Astrocyte of the cerebellum (primary cell): ENCODE data around the gene HCFC1.

Experiments used
- DNase-seq: peaks from one replicate; pipeline ENCODE4 v3.0.0-alpha.2; 2011; ENCODE audit warnings: low read depth
- H3K4me3 ChIP-seq: 2 replicates; pipeline ENCODE4 v1.5.1; 2011; ENCODE audit warnings: mild to moderate bottlenecking, low read depth, low read length, moderate library complexity
- in situ Hi-C: cut with HindIII; loops from 2 replicates; pipeline ENCODE4 v1.10.0; 2017; ENCODE audit warnings: low sequenced_read_pairs
- TF ChIP-seq, protein P1 (sequence below): IDR thresholded peaks from 2 replicates; pipeline ENCODE4 v1.5.1; 2012; ENCODE audit warnings: low read length, low read depth, moderate library complexity, mild to moderate bottlenecking; ENCODE audit errors: missing control alignments

Gene HCFC1

DNA sequence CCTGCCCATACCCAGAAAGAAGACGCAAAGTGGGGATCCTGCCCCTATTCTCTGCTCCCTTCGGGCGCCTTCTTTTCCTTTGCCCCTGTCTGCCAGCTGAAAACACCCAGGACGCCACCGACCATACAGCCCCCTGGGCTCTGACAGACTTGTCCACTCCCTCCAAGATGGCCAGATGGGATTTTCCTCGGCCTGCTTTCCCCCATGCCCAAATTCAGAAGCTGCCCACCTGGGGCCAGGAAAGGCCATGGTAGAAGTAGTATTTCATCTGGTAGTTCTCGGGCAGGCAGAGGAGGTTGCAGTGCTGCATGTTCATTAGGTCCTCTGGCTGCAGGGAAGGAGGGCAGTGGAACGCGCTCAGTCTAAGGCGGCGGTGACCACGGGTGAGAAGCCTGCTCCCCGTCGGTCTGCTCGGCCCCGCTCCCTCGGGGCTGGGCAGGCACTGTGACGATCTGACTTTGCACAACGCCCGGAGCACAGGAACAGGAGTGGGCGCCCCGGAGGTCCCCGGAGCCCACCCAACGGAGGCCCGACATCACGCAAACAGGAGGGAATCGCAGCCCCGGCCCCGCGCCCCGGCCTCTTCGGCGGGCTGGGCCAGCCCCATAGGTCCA is 37.4 kb downstream of the HCFC1 start:
- TF ChIP-seq, protein P1, sequence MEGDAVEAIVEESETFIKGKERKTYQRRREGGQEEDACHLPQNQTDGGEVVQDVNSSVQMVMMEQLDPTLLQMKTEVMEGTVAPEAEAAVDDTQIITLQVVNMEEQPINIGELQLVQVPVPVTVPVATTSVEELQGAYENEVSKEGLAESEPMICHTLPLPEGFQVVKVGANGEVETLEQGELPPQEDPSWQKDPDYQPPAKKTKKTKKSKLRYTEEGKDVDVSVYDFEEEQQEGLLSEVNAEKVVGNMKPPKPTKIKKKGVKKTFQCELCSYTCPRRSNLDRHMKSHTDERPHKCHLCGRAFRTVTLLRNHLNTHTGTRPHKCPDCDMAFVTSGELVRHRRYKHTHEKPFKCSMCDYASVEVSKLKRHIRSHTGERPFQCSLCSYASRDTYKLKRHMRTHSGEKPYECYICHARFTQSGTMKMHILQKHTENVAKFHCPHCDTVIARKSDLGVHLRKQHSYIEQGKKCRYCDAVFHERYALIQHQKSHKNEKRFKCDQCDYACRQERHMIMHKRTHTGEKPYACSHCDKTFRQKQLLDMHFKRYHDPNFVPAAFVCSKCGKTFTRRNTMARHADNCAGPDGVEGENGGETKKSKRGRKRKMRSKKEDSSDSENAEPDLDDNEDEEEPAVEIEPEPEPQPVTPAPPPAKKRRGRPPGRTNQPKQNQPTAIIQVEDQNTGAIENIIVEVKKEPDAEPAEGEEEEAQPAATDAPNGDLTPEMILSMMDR, result no peak
- peak overlapping the region; percentile 64 for H3K4me3 ChIP-seq
- no peak for DNase-seq
- in situ Hi-C loops, result no loop called here

DNA sequence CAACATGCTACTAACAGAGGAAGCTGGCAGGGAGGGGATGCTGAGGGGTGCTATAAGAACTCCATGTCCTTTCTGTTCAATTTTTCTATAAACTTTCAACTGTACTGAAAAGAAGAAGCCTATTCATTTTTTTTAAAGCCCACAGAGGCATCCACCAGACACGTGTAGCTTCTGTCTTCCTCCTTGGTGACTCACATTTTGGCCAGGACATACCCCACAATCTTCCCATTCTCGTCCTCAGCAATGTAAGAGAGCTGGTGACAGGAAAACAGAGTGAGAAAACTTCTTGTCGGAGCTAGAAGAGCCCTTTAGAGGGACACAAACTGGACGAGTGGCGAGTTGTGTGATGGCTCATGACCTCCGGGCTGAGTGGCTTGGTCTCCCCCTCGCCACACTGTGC is 37.9 kb downstream of the HCFC1 start:
- in situ Hi-C loops, result no loop called here
- DNase-seq, result no peak
- H3K4me3 ChIP-seq, result peak overlapping the region; percentile 64
- TF ChIP-seq, protein P1, result no peak

DNA sequence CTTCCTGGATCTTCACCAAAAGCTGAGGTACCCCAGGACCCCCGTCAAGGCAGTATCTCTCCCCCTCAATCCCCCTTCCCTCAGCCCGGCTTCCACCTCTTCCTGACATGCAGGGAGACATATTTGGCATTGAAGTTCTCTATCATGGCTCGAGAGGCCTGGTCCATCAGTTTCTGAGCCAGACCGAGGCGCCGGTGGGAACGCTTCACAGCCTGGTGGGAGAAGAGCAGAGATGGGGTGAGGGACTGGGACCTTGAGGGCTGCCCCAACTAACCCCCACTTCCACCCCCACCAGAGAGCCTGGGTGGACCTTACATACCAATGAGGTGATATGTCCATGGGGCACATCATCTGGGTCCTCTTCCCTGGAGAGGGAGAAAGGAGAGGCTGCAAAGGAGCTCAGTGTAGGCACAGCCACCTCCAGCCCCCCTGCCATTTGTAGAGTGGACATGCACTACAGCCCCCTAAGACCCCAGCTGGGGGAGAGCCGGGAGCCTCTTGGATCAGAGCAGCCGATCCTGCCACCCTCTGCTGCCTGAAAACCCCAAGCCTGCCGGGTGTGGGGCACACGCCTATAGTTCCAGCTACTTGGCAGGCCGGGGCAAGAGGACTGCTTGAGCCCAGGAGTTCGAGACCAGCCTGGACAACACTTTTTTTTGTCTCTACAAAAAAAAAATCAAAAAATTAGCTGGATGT is 39.2 kb downstream of the HCFC1 start:
- DNase-seq, result no peak
- TF ChIP-seq, protein P1, result no peak
- in situ Hi-C loops, result no loop called here
- no peak overlapping the region for H3K4me3 ChIP-seq

DNA sequence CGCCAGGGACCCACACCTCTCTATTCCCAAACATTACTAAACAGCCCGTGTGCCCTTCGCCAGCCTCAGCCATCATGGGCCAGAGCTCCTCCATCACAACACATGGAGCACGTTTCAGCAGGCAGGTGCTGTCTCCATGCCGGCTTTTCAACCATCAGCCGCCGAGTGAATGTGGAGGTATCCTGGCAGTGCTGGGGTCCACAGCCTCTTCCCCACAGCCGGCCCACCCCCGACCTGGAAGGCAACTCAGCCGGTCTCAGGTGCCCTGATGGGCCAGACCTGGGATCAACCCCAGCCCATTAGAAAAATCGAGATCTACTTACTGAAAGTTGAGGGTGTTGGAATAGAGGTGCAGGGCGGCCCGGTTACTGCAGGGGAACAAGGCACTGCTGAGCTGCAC is 39.9 kb downstream of the HCFC1 start:
- no peak overlapping the region for H3K4me3 ChIP-seq
- no peak for DNase-seq
- in situ Hi-C loops, result no loop called here
- TF ChIP-seq, protein P1, result no peak

- DNase-seq, result no peak
- no peak overlapping the region for H3K4me3 ChIP-seq
- in situ Hi-C loops, result no loop called here
- TF ChIP-seq, protein P1, result no peak
Measured at GRCh38 chrX:153931151-153931550, 40.5 kb downstream of the HCFC1 start.

- in situ Hi-C loops, result no loop called here
- H3K4me3 ChIP-seq, result no peak overlapping the region
- DNase-seq, result no peak
- TF ChIP-seq, protein P1, result no peak
Measured at GRCh38 chrX:153930011-153930910, 41.4 kb downstream of the HCFC1 start.
